Spleen (tissue), 11 donors: ENCODE data around the gene GPR62. TPM values are rescaled to one million over a fixed set of nuclear protein-coding genes. Genes with fewer than 3 reads are reported as not detected.
A peak's percentile ranks its signal among the peaks of the same experiment; 100 is the strongest.

Source experiments
- DNase-seq: peaks from one replicate; pipeline ENCODE4 v3.0.0-alpha.2; 2020
- H3K27ac ChIP-seq, 8 donors: fragments of 200-600 bp; sonication (generic) in 7 of 8; 1 replicate in 4 of 8; 2 replicates in 4 of 8; pipeline versions ENCODE4 v1.5.0 to v1.8.0; 2016 to 2021; ENCODE audit warnings: inconsistent platforms in 4 of 8, mild to moderate bottlenecking in 4 of 8, moderate library complexity in 1 of 8
- H3K27me3 ChIP-seq, 7 donors: fragments of 200-600 bp; sonication (generic) in 6 of 7; replicated peaks in 1 of 7; 1 replicate in 4 of 7; 2 replicates in 3 of 7; pipeline versions ENCODE4 v1.5.0 to v1.8.0; 2016 to 2021; ENCODE audit warnings: inconsistent platforms in 3 of 7, mild to moderate bottlenecking in 1 of 7
- H3K36me3 ChIP-seq, 6 donors: fragments of 200-600 bp; sonication (generic) in 5 of 6; 1 replicate in 4 of 6; 2 replicates in 2 of 6; pipeline versions ENCODE4 v1.5.0 to v1.8.0; 2016 to 2021; ENCODE audit warnings: inconsistent platforms in 2 of 6
- H3K4me1 ChIP-seq, 6 donors: fragments of 200-600 bp; sonication (generic) in 5 of 6; 1 replicate in 3 of 6; 2 replicates in 3 of 6; pipeline versions ENCODE4 v1.5.0 to v1.8.0; 2016 to 2021; ENCODE audit warnings: inconsistent platforms in 3 of 6
- H3K4me3 ChIP-seq, 8 donors: fragments of 200-600 bp; sonication (generic) in 7 of 8; 1 replicate in 4 of 8; 2 replicates in 4 of 8; pipeline versions ENCODE4 v1.5.0 to v1.8.0; 2016 to 2021; ENCODE audit warnings: inconsistent platforms in 4 of 8, mild to moderate bottlenecking in 4 of 8, moderate library complexity in 2 of 8
- H3K9me3 ChIP-seq, 8 donors: fragments of 200-600 bp; sonication (generic) in 7 of 8; 1 replicate in 4 of 8; 2 replicates in 4 of 8; pipeline versions ENCODE4 v1.5.0 to v1.8.0; 2016 to 2021; ENCODE audit warnings: inconsistent platforms in 4 of 8
- CTCF ChIP-seq, 11 experiments: fragments of 200-600 bp in 7 of 11; fragments of 450-650 bp in 4 of 11; sonication (generic) in 4 of 11; IDR thresholded peaks in 8 of 11; conservative IDR thresholded peaks in 3 of 11; 1 replicate in 7 of 11; 2 replicates in 4 of 11; pipeline versions ENCODE4 v1.4.0 to v1.8.0; 2016 to 2021; ENCODE audit warnings: antibody characterized with exemption in 11 of 11, inconsistent platforms in 4 of 11, mild to moderate bottlenecking in 1 of 11
- POLR2A ChIP-seq, 3 donors: fragments of 450-650 bp; IDR thresholded peaks; one replicate each; pipeline ENCODE4 v1.5.1; 2017; ENCODE audit warnings: antibody characterized with exemption in 3 of 3, mild to moderate bottlenecking in 1 of 3
- POLR2AphosphoS5 ChIP-seq, 3 donors: sonication (generic); formaldehyde crosslinking; IDR thresholded peaks; one replicate each; pipeline ENCODE4 v1.5.1; 2017; ENCODE audit warnings: antibody characterized with exemption in 3 of 3
- WGBS, 5 donors: extraction: QIAGEN DNeasy Blood & Tissue Kit in 3 of 5; methylation state at CpG; one replicate each; pipeline versions ENCODE4 v1.1.5 to v1.1.7; 2013 to 2018; 5-methylcytosine and 5-hydroxymethylcytosine counted together
- intact Hi-C: fragments of 100-400 bp; cut with DNase I; formaldehyde crosslinking; loops from one replicate; pipeline ENCODE4 v1.15.0; 2023; ENCODE audit warnings: low total_unique reads
- polyA plus RNA-seq, 3 donors: library from polyadenylated mRNA; stranded (reverse); fragments of 200-250 nt; gene quantifications; one replicate each; pipeline ENCODE4 v1.2.1, GENCODE V29; 2013
- total RNA-seq, 7 donors: library from RNA; depleted of rRNA in 3 of 7; stranded (reverse); fragments of >200 nt in 3 of 7; fragmentation: NEBNext Ultra II Directional in 4 of 7; extraction: Animal tissue kit (Norgen Biotek cat#: 25700) in 4 of 7; gene quantifications; one replicate each; pipeline versions ENCODE4 v1.1.0 to v1.2.1, GENCODE V29; 2016 to 2021
- donor health status: healthy with polysubstance abuse.
- donor health status: DM: no; HTN: no; CAD: no; lungs with moderate emphysema.
- donor health status: DM: no; HTN: no; CAD: no.
- donor health status: Bipolar disorder and iron deficiency.
- donor health status: healthy.
- donor health status: DM: no; HTN: no; CAD: no.
- donor health status: DM: yes; HTN: yes; CAD: no.

The GPR62 gene
- total and polyA plus RNA-seq, 10 donors, result 0.04 to 0.39 (median 0.05) TPM; not detected in 6

- Histone ChIP-seq H3K27ac (no peak overlapping the region), H3K36me3 (peaks cover 5 to 55% (median 49%) of the 10 kb centered on the region in 6 donors), H3K4me1 (peaks cover 15 to 44% (median 32%) of the 10 kb centered on the region in 6 donors), H3K4me3 (no peak overlapping the region), H3K27me3 (no peaks in the 10 kb centered on the region), H3K9me3 (no peaks in the 10 kb centered on the region)
- DNase-seq, result peak; percentile 39
- intact Hi-C loops, result no loop called here
- WGBS, 5 donors, result 83 to 90% (median 89%) methylated on average over 9 of the region's 9 CpGs
- TF ChIP-seq CTCF (IDR thresholded peaks at IDR 0.05 in 8 of 11, conservative IDR thresholded peaks at IDR 0.05 in 3 of 11) (no peak), POLR2A (IDR thresholded peaks at IDR 0.05) (no peak)
Observed at GRCh38 chr3:51938780-51939425, 16.3 kb upstream of the GPR62 start.

- WGBS, 5 donors, result 32 to 45% (median 37%) methylated on average over 13 of the region's 13 CpGs
- DNase-seq, result peak; percentile 55
- Histone ChIP-seq H3K4me3 (peak overlapping the region; percentile 71 to 95 (median 82)), H3K9me3 (no peaks in the 10 kb centered on the region), H3K36me3 (peaks cover 5 to 54% (median 33%) of the 10 kb centered on the region in 6 donors), H3K4me1 (peaks cover 15 to 44% (median 32%) of the 10 kb centered on the region in 6 donors), H3K27ac (peak overlapping the region in 5 of 8 donors; percentile 58 to 94 (median 90)), H3K27me3 (no peaks in the 10 kb centered on the region)
- intact Hi-C loops, result loop anchor here (10.0 kb wide), 1 partner anchor 54 kb away; the partner anchor contains the start of gene RPL29
- TF ChIP-seq CTCF (IDR thresholded peaks at IDR 0.05 in 8 of 11, conservative IDR thresholded peaks at IDR 0.05 in 3 of 11) (no peak), POLR2A (IDR thresholded peaks at IDR 0.05) (no peak)
Observed at GRCh38 chr3:51940648-51941462, 14.3 kb upstream of the GPR62 start.

- H3K36me3 ChIP-seq, result peaks cover 5 to 54% (median 30%) of the 10 kb centered on the region in 6 donors
- H3K27me3 ChIP-seq, result no peaks in the 10 kb centered on the region
- peaks cover 15 to 44% (median 32%) of the 10 kb centered on the region in 6 donors for H3K4me1 ChIP-seq
- 0 to 1% (median 0%) methylated on average over 4 to 20 of the region's 20 CpGs for WGBS, 5 donors
- TF ChIP-seq POLR2AphosphoS5 (IDR thresholded peaks at IDR 0.05), result no peak
- no peak for TF ChIP-seq CTCF (IDR thresholded peaks at IDR 0.05 in 8 of 11, conservative IDR thresholded peaks at IDR 0.05 in 3 of 11)
- TF ChIP-seq POLR2A (IDR thresholded peaks at IDR 0.05), result no peak
- no peak for DNase-seq
- intact Hi-C loops, result loop anchor here (10.0 kb wide), 1 partner anchor 53 kb away; the partner anchor contains the start of gene RPL29
- H3K27ac ChIP-seq, result peak overlapping the region in 7 of 8 donors; percentile 58 to 94 (median 90)
- H3K4me3 ChIP-seq, result peak overlapping the region; percentile 71 to 95 (median 82)
- H3K9me3 ChIP-seq, result no peaks in the 10 kb centered on the region
Observed at GRCh38 chr3:51941463-51941797, 13.8 kb upstream of the GPR62 start.
